GM12878 (cell line): ENCODE data around the gene PIGL. TPM values are rescaled to one million over a fixed set of nuclear protein-coding genes. Genes with fewer than 3 reads are reported as not detected.

ENCODE experiments used
- ATAC-seq: fragments of 200-7000 bp; cut with Tn5 transposase; 3 replicates; pipeline ENCODE4 v1.9.1; 2020; ENCODE audit warnings: mild to moderate bottlenecking, moderate library complexity
- BruUV-seq: library from RNA; stranded (reverse); fragments of 400-500 nt; replicated peaks from 2 replicates; lab custom pipeline; 2021; lab: Mats Ljungman, UMichigan
- CTCF ChIA-PET: fragments of 300-600 bp; sonication (Branson Sonifier 250); formaldehyde crosslinking; extraction: SDS; loops from one replicate; lab custom pipeline; 2021; ENCODE audit warnings: inconsistent platforms; lab: Yijun Ruan, JAX
- POLR2A ChIA-PET: fragments of 350-600 bp; formaldehyde crosslinking; extraction: SDS; loops from one replicate; lab custom pipeline; 2021; ENCODE audit warnings: inconsistent platforms; lab: Charles Lee
- RAD21 ChIA-PET: fragments of 300-600 bp; sonication (Branson Sonifier 250); formaldehyde crosslinking; loops from one replicate; lab custom pipeline; 2023; ENCODE audit warnings: antibody characterized with exemption; ENCODE audit not compliant: unreplicated experiment; lab: Charles Lee
- SMC1A ChIA-PET: fragments of 300-600 bp; sonication (Branson Sonifier 250); formaldehyde crosslinking; loops from one replicate; lab custom pipeline; 2023; ENCODE audit not compliant: unreplicated experiment, uncharacterized antibody; lab: Charles Lee
- DNase-seq: peaks from one replicate; pipeline ENCODE4 v3.0.0-alpha.2; 2011; ENCODE audit warnings: low read depth, low spot score
- FAIRE-seq: peaks from 3 replicates; lab custom pipeline; 2011; peaks lifted over from hg19 to GRCh38; lab: Jason Lieb, UNC
- H2AFZ ChIP-seq: 2 replicates; pipeline ENCODE4 v1.6.0; 2011; ENCODE audit warnings: low read depth, low read length, control low read depth; ENCODE audit not compliant: control insufficient read depth
- H3K27ac ChIP-seq: 2 replicates; pipeline ENCODE4 v1.5.1; 2011; ENCODE audit warnings: control low read depth; ENCODE audit not compliant: control insufficient read depth, insufficient read depth
- H3K27me3 ChIP-seq, 2 experiments: replicated peaks in 1 of 2; 2 replicates each; pipeline versions ENCODE4 v1.6.0 to v1.6.1; 2011; ENCODE audit warnings: low read length in 1 of 2; ENCODE audit not compliant: control insufficient read depth in 2 of 2, insufficient read depth in 2 of 2
- H3K36me3 ChIP-seq, 2 experiments: 2 replicates each; pipeline ENCODE4 v1.5.1; 2011; ENCODE audit warnings: low read length in 1 of 2; ENCODE audit not compliant: control insufficient read depth in 2 of 2, insufficient read depth in 2 of 2
- H3K4me1 ChIP-seq: 2 replicates; pipeline ENCODE4 v1.6.1; 2011; ENCODE audit warnings: mild to moderate bottlenecking, low read length, moderate library complexity, mixed read lengths; ENCODE audit not compliant: control insufficient read depth, insufficient read depth
- H3K4me2 ChIP-seq: 2 replicates; pipeline ENCODE4 v1.6.0; 2011; ENCODE audit warnings: control low read depth; ENCODE audit not compliant: control insufficient read depth, insufficient read depth
- H3K4me3 ChIP-seq: fragments of 200-600 bp; sonication (generic); 2 replicates; pipeline ENCODE4 v1.5.1; 2016
- H3K79me2 ChIP-seq: 2 replicates; pipeline ENCODE4 v1.6.0; 2011; ENCODE audit warnings: low read length; ENCODE audit not compliant: control insufficient read depth, insufficient read depth
- H3K9ac ChIP-seq: 2 replicates; pipeline ENCODE4 v1.8.0; 2011; ENCODE audit warnings: low read length, control low read depth, mixed read lengths; ENCODE audit not compliant: control insufficient read depth, insufficient read depth
- H3K9me3 ChIP-seq: replicated peaks from 3 replicates; pipeline ENCODE4 v1.5.1; 2011; ENCODE audit warnings: mild to moderate bottlenecking, low read length; ENCODE audit not compliant: control insufficient read depth, insufficient read depth
- H4K20me1 ChIP-seq: 2 replicates; pipeline ENCODE4 v1.6.0; 2011; ENCODE audit not compliant: control insufficient read depth, insufficient read depth
- BCL11A ChIP-seq: IDR thresholded peaks from 2 replicates; pipeline ENCODE4 v1.6.1; 2011; ENCODE audit warnings: low read depth, low read length
- BMI1 ChIP-seq: fragments of 450-650 bp; IDR thresholded peaks from 2 replicates; pipeline ENCODE4 v1.6.1; 2016; ENCODE audit warnings: mild to moderate bottlenecking, moderate library complexity, borderline replicate concordance
- CREM ChIP-seq: IDR thresholded peaks from 2 replicates; pipeline ENCODE4 v1.6.1; 2014; ENCODE audit warnings: antibody characterized with exemption, low read depth
- E2F8 ChIP-seq: fragments of 450-650 bp; IDR thresholded peaks from 2 replicates; pipeline ENCODE4 v1.6.1; 2018; ENCODE audit warnings: mild to moderate bottlenecking, low read depth, moderate library complexity; ENCODE audit not compliant: partially characterized antibody
- EP300 ChIP-seq, 2 experiments: fragments of 150-350 bp in 1 of 2; IDR thresholded peaks; 2 replicates each; pipeline ENCODE4 v1.6.1; 2011 to 2012; ENCODE audit warnings: low read depth in 2 of 2, low read length in 2 of 2, borderline replicate concordance in 1 of 2, improper control_type of control experiment in 1 of 2, inconsistent platforms in 1 of 2; ENCODE audit not compliant: control insufficient read depth in 1 of 2
- ESRRA ChIP-seq: IDR thresholded peaks from 2 replicates; pipeline ENCODE4 v1.6.1; 2012; ENCODE audit warnings: mild to moderate bottlenecking, low read length, improper control_type of control experiment
- HDAC6 ChIP-seq: fragments of 200-600 bp; sonication (generic); IDR thresholded peaks from one replicate; pipeline ENCODE4 v1.8.0; 2017; ENCODE audit warnings: antibody characterized with exemption; ENCODE audit not compliant: unreplicated experiment
- NKRF ChIP-seq: fragments of 450-650 bp; conservative IDR thresholded peaks from 2 replicates; pipeline ENCODE4 v1.6.1; 2017; ENCODE audit warnings: mild to moderate bottlenecking, moderate library complexity
- NR2C1 ChIP-seq: fragments of 450-650 bp; IDR thresholded peaks from 2 replicates; pipeline ENCODE4 v1.6.1; 2017; ENCODE audit warnings: antibody characterized with exemption, mild to moderate bottlenecking, moderate library complexity
- PAX8 ChIP-seq: fragments of 450-650 bp; IDR thresholded peaks from 2 replicates; pipeline ENCODE4 v1.6.1; 2017; ENCODE audit warnings: mild to moderate bottlenecking, moderate library complexity
- SUPT20H ChIP-seq: IDR thresholded peaks from 2 replicates; pipeline ENCODE4 v1.6.1; 2011; ENCODE audit warnings: low read depth, mild to moderate bottlenecking, low read length, moderate library complexity, borderline replicate concordance; ENCODE audit not compliant: control insufficient read depth
- TCF3 ChIP-seq: IDR thresholded peaks from 2 replicates; pipeline ENCODE4 v1.6.1; 2012; ENCODE audit warnings: low read depth, mild to moderate bottlenecking, low read length, borderline replicate concordance; ENCODE audit not compliant: insufficient read depth
- ZBED1 ChIP-seq: IDR thresholded peaks from 2 replicates; pipeline ENCODE4 v1.6.1; 2016; ENCODE audit warnings: borderline replicate concordance
- ZNF217 ChIP-seq: fragments of 450-650 bp; IDR thresholded peaks from 2 replicates; pipeline ENCODE4 v1.6.1; 2017; ENCODE audit warnings: antibody characterized with exemption, mild to moderate bottlenecking
- WGBS: methylation state at CpG from one replicate; pipeline ENCODE4 v1.1.6; 2016; ENCODE audit warnings: low lambda C conversion rate; ENCODE audit not compliant: insufficient replicate concordance, insufficient coverage; ENCODE audit errors: missing lambda C conversion rate; 5-methylcytosine and 5-hydroxymethylcytosine counted together
- in situ Hi-C: fragments of 300-500 bp; cut with MboI; formaldehyde crosslinking; loops from 9 replicates; pipeline ENCODE4 v1.14.3; 2018; ENCODE audit warnings: mixed read lengths
- intact Hi-C: fragments of 100-400 bp; cut with micrococcal nuclease; formaldehyde crosslinking; loops from one replicate; pipeline ENCODE4 v1.14.2; 2022; ENCODE audit not compliant: unreplicated experiment
- polyA plus RNA-seq, 11 experiments: library from polyadenylated mRNA; depleted of rRNA in 4 of 11; unstranded in 6 of 11; stranded (reverse) in 5 of 11; fragments of >200 nt; fragmentation: Nextera tagmentation in 4 of 11; fragmentation: Illumina TruSeq in 1 of 11; extraction: Ambion mirVana in 4 of 11; extraction: Trizol in 1 of 11; gene quantifications; 1 replicate in 1 of 11; 2 replicates in 10 of 11; pipeline versions ENCODE4 v1.2.1 to v1.2.3, GENCODE V29; 2011 to 2016; ENCODE audit warnings: inconsistent platforms in 2 of 11, missing spikeins in 2 of 11, low read depth in 1 of 11
- total RNA-seq, 4 experiments: library from RNA; depleted of rRNA in 3 of 4; stranded (reverse); fragments of >200 nt in 3 of 4; fragmentation: Illumina TruSeq in 1 of 4; extraction: Trizol in 1 of 4; gene quantifications; 2 replicates each; pipeline versions ENCODE4 v1.2.1 to v1.2.3, GENCODE V29; 2013 to 2021

The PIGL gene
- total and polyA plus RNA-seq, 10 of the 15 experiments (the other 5 are each of a cell fraction or from before 2014, with no cell fraction given): 25.9 to 52.5 (median 30.2) TPM

- RAD21 ChIA-PET: no interaction called here
- no peak for FAIRE-seq
- in situ Hi-C loops: no loop called here
These were observed 83.5 kb downstream of the PIGL start for GRCh38 chr17:16300554-16300953.

More at GRCh38 chr17:16300554-16300953, 83.5 kb downstream of the PIGL start:
- no peaks in the 10 kb centered on the region; a peak in 1 of 4 replicates for H3K36me3 ChIP-seq
- 100% methylated on average over 3 of the region's 3 CpGs for WGBS
- no peak overlapping the region for H3K4me3 ChIP-seq
- no peak overlapping the region for H3K9ac ChIP-seq
- H3K4me1 ChIP-seq: no peaks in the 10 kb centered on the region
- DNase-seq (no peak), ATAC-seq (no peak)
- no TSS peak for BruUV-seq
- intact Hi-C loops: no loop called here
- SMC1A ChIA-PET: interaction anchor here (1.6 to 1.7 kb wide), 2 partner anchors 11 to 14 kb away, joined by 5 read pairs; no protein-coding TSS in a partner anchor
- H4K20me1 ChIP-seq: no peaks in the 10 kb centered on the region
- POLR2A ChIA-PET: interaction anchor here (0.7 kb wide), 1 partner anchor 23 kb away, joined by 3 read pairs; no protein-coding TSS in a partner anchor
- no peak overlapping the region for H2AFZ ChIP-seq
- H3K27me3 ChIP-seq: no peaks in the 10 kb centered on the region
- H3K27ac ChIP-seq: no peak overlapping the region
- H3K79me2 ChIP-seq: no peaks in the 10 kb centered on the region
- no peaks in the 10 kb centered on the region for H3K9me3 ChIP-seq
- no peak overlapping the region for H3K4me2 ChIP-seq
- no peak for TF ChIP-seq NR2C1
- TF ChIP-seq BCL11A: no peak
- TF ChIP-seq ZNF217: no peak
- no peak for TF ChIP-seq TCF3
- no peak for TF ChIP-seq HDAC6
- TF ChIP-seq SUPT20H: no peak
- TF ChIP-seq ESRRA: no peak
- no peak for TF ChIP-seq E2F8
- TF ChIP-seq NKRF: no peak
- no peak for TF ChIP-seq EP300 (IDR thresholded peaks at IDR 0.05; ENCODE audit: borderline replicate concordance in 1 of 2, control insufficient read depth in 1 of 2, low read depth in 2 of 2, low read length in 2 of 2)
- no peak for TF ChIP-seq BMI1
- no peak for TF ChIP-seq ZBED1
- TF ChIP-seq CREM: no peak
- TF ChIP-seq PAX8: no peak
- CTCF ChIA-PET: no interaction called here
